ENCODE results near the gene TRIP12.
"Not testable (repeated sequence)": the region's sequence is repeated elsewhere in the genome, so short reads cannot be mapped to it uniquely, and the experiment has no call there.

Gene TRIP12

GRCh38 chr2:229920011-229920641 is 1.7 kb downstream of the TRIP12 start:
- peak; percentile 20 for DNase-seq (ENCODE audit: low read depth)

GRCh38 chr2:229917793-229918192 is 4.0 kb downstream of the TRIP12 start:
- no peak for DNase-seq (ENCODE audit: low read depth)

GRCh38 chr2:229914171-229914570 is 7.6 kb downstream of the TRIP12 start:
- DNase-seq (ENCODE audit: low read depth) = no peak

GRCh38 chr2:229910832-229911412 is 10.9 kb downstream of the TRIP12 start:
- peak; percentile 18 for DNase-seq (ENCODE audit: low read depth)

GRCh38 chr2:229910147-229910831 is 11.5 kb downstream of the TRIP12 start:
- no peak for DNase-seq (ENCODE audit: low read depth)

- DNase-seq (ENCODE audit: low read depth) = no peak
Measured at GRCh38 chr2:229909090-229909489, 12.7 kb downstream of the TRIP12 start.

GRCh38 chr2:229905601-229906000 is 16.2 kb downstream of the TRIP12 start:
- no peak for DNase-seq (ENCODE audit: low read depth)

- no peak for DNase-seq (ENCODE audit: low read depth)
Measured at GRCh38 chr2:229903037-229903436, 18.8 kb downstream of the TRIP12 start.

GRCh38 chr2:229901819-229902218 is 20.0 kb downstream of the TRIP12 start:
- no peak for DNase-seq (ENCODE audit: low read depth)

- DNase-seq (ENCODE audit: low read depth) = not testable (repeated sequence)
Measured at GRCh38 chr2:229900514-229900913, 21.3 kb downstream of the TRIP12 start.

- DNase-seq (ENCODE audit: low read depth) = no peak
Measured at GRCh38 chr2:229900012-229900411, 21.8 kb downstream of the TRIP12 start.

- DNase-seq (ENCODE audit: low read depth) = no peak
Measured at GRCh38 chr2:229899604-229900003, 22.2 kb downstream of the TRIP12 start.

GRCh38 chr2:229896857-229897256 is 25.0 kb downstream of the TRIP12 start:
- no peak for DNase-seq (ENCODE audit: low read depth)

- DNase-seq (ENCODE audit: low read depth) = no peak
Measured at GRCh38 chr2:229889023-229889422, 32.8 kb downstream of the TRIP12 start.

GRCh38 chr2:229888031-229888430 is 33.8 kb downstream of the TRIP12 start:
- DNase-seq (ENCODE audit: low read depth) = no peak

- no peak for DNase-seq (ENCODE audit: low read depth)
Measured at GRCh38 chr2:229887441-229887840, 34.4 kb downstream of the TRIP12 start.

GRCh38 chr2:229884775-229885699 is 36.8 kb downstream of the TRIP12 start:
- no peak for DNase-seq (ENCODE audit: low read depth)

- DNase-seq (ENCODE audit: low read depth) = no peak
Measured at GRCh38 chr2:229882583-229882982, 39.2 kb downstream of the TRIP12 start.

- no peak for DNase-seq (ENCODE audit: low read depth)
Measured at GRCh38 chr2:229880892-229881586, 40.8 kb downstream of the TRIP12 start.

- no peak for DNase-seq (ENCODE audit: low read depth)
Measured at GRCh38 chr2:229879191-229879950, 42.4 kb downstream of the TRIP12 start.

- no peak for DNase-seq (ENCODE audit: low read depth)
Measured at GRCh38 chr2:229875549-229875948, 46.3 kb downstream of the TRIP12 start.

All from T follicular helper cell (primary cell).